ENCODE measurements around the gene CHD2. TPM values are rescaled to one million over a fixed set of nuclear protein-coding genes. Genes with fewer than 3 reads are reported as not detected.

CHD2 gene
- total RNA-seq, 1 donor from 2014 or later: 65.6 TPM

GRCh38 chr15:93040288-93041158 is 140.4 kb downstream of the CHD2 start:
- Histone ChIP-seq H3K27me3 (ENCODE audit: control insufficient read depth, insufficient read depth, low read length) (no peaks in the 10 kb centered on the region), H3K36me3 (ENCODE audit: control insufficient read depth, insufficient read depth, low read length) (no peaks in the 10 kb centered on the region), H3K4me3 (ENCODE audit: low read depth, low read length) (no peak overlapping the region)
- DNase-seq (ENCODE audit: low read depth) (no peak), FAIRE-seq (no peak)
- TF ChIP-seq, protein P1, sequence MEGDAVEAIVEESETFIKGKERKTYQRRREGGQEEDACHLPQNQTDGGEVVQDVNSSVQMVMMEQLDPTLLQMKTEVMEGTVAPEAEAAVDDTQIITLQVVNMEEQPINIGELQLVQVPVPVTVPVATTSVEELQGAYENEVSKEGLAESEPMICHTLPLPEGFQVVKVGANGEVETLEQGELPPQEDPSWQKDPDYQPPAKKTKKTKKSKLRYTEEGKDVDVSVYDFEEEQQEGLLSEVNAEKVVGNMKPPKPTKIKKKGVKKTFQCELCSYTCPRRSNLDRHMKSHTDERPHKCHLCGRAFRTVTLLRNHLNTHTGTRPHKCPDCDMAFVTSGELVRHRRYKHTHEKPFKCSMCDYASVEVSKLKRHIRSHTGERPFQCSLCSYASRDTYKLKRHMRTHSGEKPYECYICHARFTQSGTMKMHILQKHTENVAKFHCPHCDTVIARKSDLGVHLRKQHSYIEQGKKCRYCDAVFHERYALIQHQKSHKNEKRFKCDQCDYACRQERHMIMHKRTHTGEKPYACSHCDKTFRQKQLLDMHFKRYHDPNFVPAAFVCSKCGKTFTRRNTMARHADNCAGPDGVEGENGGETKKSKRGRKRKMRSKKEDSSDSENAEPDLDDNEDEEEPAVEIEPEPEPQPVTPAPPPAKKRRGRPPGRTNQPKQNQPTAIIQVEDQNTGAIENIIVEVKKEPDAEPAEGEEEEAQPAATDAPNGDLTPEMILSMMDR (IDR thresholded peaks at IDR 0.05; ENCODE audit: insufficient read depth, low read length, severe bottlenecking): no peak

DNA sequence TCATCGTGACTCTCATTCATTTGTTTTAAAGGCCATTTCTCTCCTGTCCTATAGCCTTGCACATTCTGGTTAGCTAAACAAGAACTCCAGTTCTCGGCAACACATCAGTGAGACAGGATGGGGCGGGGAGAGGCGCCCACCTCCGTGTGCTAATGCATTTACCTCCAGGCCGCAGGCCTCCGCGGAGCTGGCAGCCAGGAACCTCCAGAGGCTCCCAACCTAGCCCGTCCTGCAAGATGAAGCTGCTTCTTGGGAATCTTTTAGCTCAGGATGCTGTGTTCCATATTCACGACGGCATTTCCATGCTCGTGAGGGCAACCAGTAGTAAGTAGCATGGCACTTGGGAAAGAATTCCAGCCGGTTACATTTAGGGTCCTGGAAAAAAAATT is 141.0 kb downstream of the CHD2 start:
- H3K27me3 ChIP-seq (ENCODE audit: control insufficient read depth, insufficient read depth, low read length): no peaks in the 10 kb centered on the region
- no peaks in the 10 kb centered on the region for H3K36me3 ChIP-seq (ENCODE audit: control insufficient read depth, insufficient read depth, low read length)
- FAIRE-seq (no peak), DNase-seq (ENCODE audit: low read depth) (no peak)
- H3K4me3 ChIP-seq (ENCODE audit: low read depth, low read length): no peak overlapping the region
- TF ChIP-seq, protein P1 (IDR thresholded peaks at IDR 0.05; ENCODE audit: insufficient read depth, low read length, severe bottlenecking): no peak

DNA sequence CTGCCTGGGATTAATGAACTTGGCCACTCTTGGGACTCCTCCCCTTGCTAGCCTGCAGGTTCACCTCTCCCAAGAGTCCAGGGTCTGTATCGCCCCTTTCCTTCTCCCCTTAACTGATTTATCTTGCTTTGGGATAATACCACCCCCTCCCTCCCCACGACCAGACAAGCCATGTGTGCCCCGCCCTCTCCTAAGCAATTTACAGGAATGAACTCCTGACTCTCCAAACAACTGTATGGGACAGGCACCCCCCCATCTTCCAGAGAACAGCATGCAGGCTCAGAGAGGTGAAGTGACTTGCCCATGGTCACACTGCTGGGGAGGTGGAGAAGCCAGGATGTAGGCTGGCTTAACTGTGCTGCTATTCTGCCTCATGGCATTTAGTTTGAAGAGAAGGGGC is 142.1 kb downstream of the CHD2 start:
- Histone ChIP-seq H3K36me3 (ENCODE audit: control insufficient read depth, insufficient read depth, low read length) (no peaks in the 10 kb centered on the region), H3K4me3 (ENCODE audit: low read depth, low read length) (no peak overlapping the region), H3K27me3 (ENCODE audit: control insufficient read depth, insufficient read depth, low read length) (no peaks in the 10 kb centered on the region)
- TF ChIP-seq, protein P1 (IDR thresholded peaks at IDR 0.05; ENCODE audit: insufficient read depth, low read length, severe bottlenecking): no peak
- no peak for FAIRE-seq
- no peak for DNase-seq (ENCODE audit: low read depth)

- FAIRE-seq (no peak), DNase-seq (ENCODE audit: low read depth) (no peak)
- H3K36me3 ChIP-seq (ENCODE audit: control insufficient read depth, insufficient read depth, low read length): no peaks in the 10 kb centered on the region
- TF ChIP-seq, protein P1 (IDR thresholded peaks at IDR 0.05; ENCODE audit: insufficient read depth, low read length, severe bottlenecking): no peak
- no peaks in the 10 kb centered on the region for H3K27me3 ChIP-seq (ENCODE audit: control insufficient read depth, insufficient read depth, low read length)
- H3K4me3 ChIP-seq (ENCODE audit: low read depth, low read length): no peak overlapping the region
Measured at GRCh38 chr15:93042691-93043378, 142.7 kb downstream of the CHD2 start.

GRCh38 chr15:93043621-93044300 is 143.6 kb downstream of the CHD2 start:
- TF ChIP-seq, protein P1 (IDR thresholded peaks at IDR 0.05; ENCODE audit: insufficient read depth, low read length, severe bottlenecking): no peak
- FAIRE-seq (no peak), DNase-seq (ENCODE audit: low read depth) (no peak)
- no peak overlapping the region for H3K4me3 ChIP-seq (ENCODE audit: low read depth, low read length)
- H3K27me3 ChIP-seq (ENCODE audit: control insufficient read depth, insufficient read depth, low read length): no peaks in the 10 kb centered on the region
- no peaks in the 10 kb centered on the region for H3K36me3 ChIP-seq (ENCODE audit: control insufficient read depth, insufficient read depth, low read length)
